ENCODE results near the gene RPL26. TPM values are rescaled to one million over a fixed set of nuclear protein-coding genes. Genes with fewer than 3 reads are reported as not detected.

The RPL26 gene
- total RNA-seq, 4 donors from 2014 or later = 2,728 to 5,465 (median 3,162) TPM

GRCh38 chr17:8413938-8414337 lies 30.9 kb upstream of the RPL26 start:
- no peaks in the 10 kb centered on the region for H3K27me3 ChIP-seq
- TF ChIP-seq CTCF (IDR thresholded peaks at IDR 0.05) = no peak
- no peak for TF ChIP-seq POLR2A (IDR thresholded peaks at IDR 0.05)
- no peaks in the 10 kb centered on the region for H3K36me3 ChIP-seq
- H3K27ac ChIP-seq = no peak overlapping the region
- H3K9me3 ChIP-seq = no peaks in the 10 kb centered on the region
- DNase-seq = no peak
- intact Hi-C loops (cut with DNase I) = loop anchor here (5.0 kb wide), 1 partner anchor 333 kb away; no protein-coding TSS in a partner anchor
- no peak overlapping the region for H3K4me3 ChIP-seq (replicated peaks in 1 of 3)
- H3K4me1 ChIP-seq = peaks cover 0 to 3% of the 10 kb centered on the region in 2 donors

GRCh38 chr17:8413328-8413727 lies 30.3 kb upstream of the RPL26 start:
- Histone ChIP-seq H3K4me3 (replicated peaks in 1 of 3) (no peak overlapping the region), H3K36me3 (no peaks in the 10 kb centered on the region), H3K27me3 (no peaks in the 10 kb centered on the region), H3K4me1 (peaks cover 3 to 4% of the 10 kb centered on the region in 2 donors), H3K27ac (no peak overlapping the region), H3K9me3 (no peaks in the 10 kb centered on the region)
- intact Hi-C loops (cut with DNase I) = loop anchor here (5.0 kb wide), 1 partner anchor 334 kb away; no protein-coding TSS in a partner anchor
- no peak for DNase-seq
- whole genome bisulfite sequencing, 2 donors = 68 to 84% methylated on average over 4 of the region's 4 CpGs
- TF ChIP-seq POLR2A (IDR thresholded peaks at IDR 0.05) (no peak), CTCF (IDR thresholded peaks at IDR 0.05) (no peak)

- no peak for DNase-seq
- Histone ChIP-seq H3K9me3 (no peaks in the 10 kb centered on the region), H3K4me3 (replicated peaks in 1 of 3) (no peak overlapping the region), H3K27me3 (no peaks in the 10 kb centered on the region), H3K36me3 (no peaks in the 10 kb centered on the region), H3K4me1 (peaks cover 6 to 11% of the 10 kb centered on the region in 2 donors), H3K27ac (no peak overlapping the region)
- TF ChIP-seq CTCF (IDR thresholded peaks at IDR 0.05) (no peak), POLR2A (IDR thresholded peaks at IDR 0.05) (no peak)
- intact Hi-C loops (cut with DNase I) = loop anchor here (5.0 kb wide), 1 partner anchor 335 kb away; no protein-coding TSS in a partner anchor
- 89 to 94% methylated on average over 5 of the region's 5 CpGs for WGBS, 2 donors
These were observed 29.1 kb upstream of the RPL26 start for GRCh38 chr17:8412089-8412488.

GRCh38 chr17:8410883-8411238 lies 27.9 kb upstream of the RPL26 start:
- H3K36me3 ChIP-seq = no peaks in the 10 kb centered on the region
- peaks cover 6 to 11% of the 10 kb centered on the region in 2 donors for H3K4me1 ChIP-seq
- no peaks in the 10 kb centered on the region for H3K9me3 ChIP-seq
- intact Hi-C loops (cut with DNase I) = loop anchor here (5.0 kb wide), 1 partner anchor 336 kb away; no protein-coding TSS in a partner anchor
- 79 to 86% methylated on average over 1 of the region's 1 CpG for whole genome bisulfite sequencing, 2 donors
- TF ChIP-seq CTCF (IDR thresholded peaks at IDR 0.05) (no peak), POLR2A (IDR thresholded peaks at IDR 0.05) (no peak)
- no peaks in the 10 kb centered on the region for H3K27me3 ChIP-seq
- no peak for DNase-seq
- no peak overlapping the region for H3K27ac ChIP-seq
- H3K4me3 ChIP-seq (replicated peaks in 1 of 3) = no peak overlapping the region

- Histone ChIP-seq H3K27ac (no peak overlapping the region), H3K9me3 (no peaks in the 10 kb centered on the region), H3K4me3 (replicated peaks in 1 of 3) (no peak overlapping the region), H3K4me1 (peaks cover 6 to 11% of the 10 kb centered on the region in 2 donors), H3K27me3 (no peaks in the 10 kb centered on the region), H3K36me3 (no peaks in the 10 kb centered on the region)
- peak; percentile 86 to 91 for DNase-seq
- TF ChIP-seq CTCF (IDR thresholded peaks at IDR 0.05) = peak; percentile 73 to 87 (median 82)
- TF ChIP-seq POLR2A (IDR thresholded peaks at IDR 0.05) = no peak
- WGBS, 2 donors = 24 to 28% methylated on average over 19 of the region's 19 CpGs
- intact Hi-C loops (cut with DNase I) = loop anchor here (5.0 kb wide), 1 partner anchor 337 kb away; no protein-coding TSS in a partner anchor
These were observed 27.2 kb upstream of the RPL26 start for GRCh38 chr17:8409966-8410882.

Measured in thyroid gland (tissue), 4 donors.